Left ventricle myocardium inferior (tissue), 1 donor: Measurements from ENCODE around the gene LPAR1. TPM values are rescaled to one million over a fixed set of nuclear protein-coding genes. Genes with fewer than 3 reads are reported as not detected.
"Not testable (repeated sequence)": the region's sequence is repeated elsewhere in the genome, so short reads cannot be mapped to it uniquely, and the experiment has no call there.

Source experiments
- DNase-seq: peaks from one replicate; pipeline ENCODE4 v3.0.0-alpha.2; 2020
- H3K27ac ChIP-seq: fragments of 200-600 bp; replicated peaks from 2 replicates; pipeline ENCODE4 v1.8.0; 2021
- H3K27me3 ChIP-seq: fragments of 200-600 bp; 2 replicates; pipeline ENCODE4 v1.8.0; 2021; ENCODE audit warnings: low read depth
- H3K36me3 ChIP-seq: fragments of 200-600 bp; 2 replicates; pipeline ENCODE4 v1.8.0; 2021
- H3K4me1 ChIP-seq: fragments of 200-600 bp; 2 replicates; pipeline ENCODE4 v1.8.0; 2021
- H3K4me3 ChIP-seq: fragments of 200-600 bp; 2 replicates; pipeline ENCODE4 v1.8.0; 2021; ENCODE audit warnings: mild to moderate bottlenecking, moderate library complexity
- H3K9me3 ChIP-seq: fragments of 200-600 bp; replicated peaks from 2 replicates; pipeline ENCODE4 v1.8.0; 2021
- CTCF ChIP-seq: fragments of 200-600 bp; IDR thresholded peaks from 2 replicates; pipeline ENCODE4 v1.8.0; 2021; ENCODE audit warnings: antibody characterized with exemption, mild to moderate bottlenecking, borderline replicate concordance
- intact Hi-C: fragments of 100-400 bp; cut with micrococcal nuclease; formaldehyde crosslinking; loops from one replicate; pipeline ENCODE4 v1.11.0; 2022
- total RNA-seq: library from RNA; stranded (reverse); fragmentation: NEBNext Ultra II Directional; extraction: Animal tissue kit (Norgen Biotek cat#: 25700); gene quantifications from one replicate; pipeline ENCODE4 v1.2.1, GENCODE V29; 2021
- donor health status: DM: no; HTN: yes; CAD: no; lungs with severe emphysema.

Gene LPAR1
- total RNA-seq, 1 donor from 2014 or later, result 12.4 TPM

- no peaks in the 10 kb centered on the region for H3K27me3 ChIP-seq
- intact Hi-C loops, result no loop called here
- no peak for TF ChIP-seq CTCF
- no peak overlapping the region for H3K4me3 ChIP-seq
- H3K36me3 ChIP-seq, result no peaks in the 10 kb centered on the region
- no peak overlapping the region for H3K27ac ChIP-seq
- H3K9me3 ChIP-seq, result peaks cover 6% of the 10 kb centered on the region
- no peaks in the 10 kb centered on the region for H3K4me1 ChIP-seq
- no peak for DNase-seq
Observed at GRCh38 chr9:110835859-110836271, 202.4 kb downstream of the LPAR1 start.

GRCh38 chr9:110835404-110835803, 202.9 kb downstream of the LPAR1 start:
- Histone ChIP-seq H3K4me1 (no peaks in the 10 kb centered on the region), H3K9me3 (peaks cover 5% of the 10 kb centered on the region), H3K27me3 (no peaks in the 10 kb centered on the region), H3K36me3 (no peaks in the 10 kb centered on the region), H3K27ac (no peak overlapping the region), H3K4me3 (no peak overlapping the region)
- no peak for DNase-seq
- intact Hi-C loops, result no loop called here
- no peak for TF ChIP-seq CTCF

- Histone ChIP-seq H3K9me3 (no peaks in the 10 kb centered on the region), H3K27ac (no peak overlapping the region), H3K27me3 (no peaks in the 10 kb centered on the region), H3K4me1 (no peaks in the 10 kb centered on the region), H3K36me3 (no peaks in the 10 kb centered on the region), H3K4me3 (no peak overlapping the region)
- DNase-seq, result no peak
- no peak for TF ChIP-seq CTCF
- intact Hi-C loops, result no loop called here
Observed at GRCh38 chr9:110832926-110833325, 205.3 kb downstream of the LPAR1 start.

- H3K27me3 ChIP-seq, result no peaks in the 10 kb centered on the region
- intact Hi-C loops, result no loop called here
- no peak overlapping the region for H3K27ac ChIP-seq
- no peak overlapping the region for H3K4me3 ChIP-seq
- TF ChIP-seq CTCF, result no peak
- no peak for DNase-seq
- no peaks in the 10 kb centered on the region for H3K36me3 ChIP-seq
- no peaks in the 10 kb centered on the region for H3K9me3 ChIP-seq
- H3K4me1 ChIP-seq, result no peaks in the 10 kb centered on the region
Observed at GRCh38 chr9:110830495-110830894, 207.8 kb downstream of the LPAR1 start.

- no peak overlapping the region for H3K4me3 ChIP-seq
- peak; percentile 26 for DNase-seq
- H3K36me3 ChIP-seq, result no peaks in the 10 kb centered on the region
- no peak for TF ChIP-seq CTCF
- intact Hi-C loops, result no loop called here
- no peaks in the 10 kb centered on the region for H3K27me3 ChIP-seq
- peaks cover 13% of the 10 kb centered on the region for H3K9me3 ChIP-seq
- H3K4me1 ChIP-seq, result no peaks in the 10 kb centered on the region
- peak overlapping the region; percentile 50 for H3K27ac ChIP-seq
Observed at GRCh38 chr9:110828264-110828663, 210.0 kb downstream of the LPAR1 start.

- H3K36me3 ChIP-seq, DNase-seq, H3K4me1 ChIP-seq, H3K4me3 ChIP-seq, H3K27me3 ChIP-seq, intact Hi-C loops, H3K27ac ChIP-seq: not testable (repeated sequence)
- peaks cover 20% of the 10 kb centered on the region for H3K9me3 ChIP-seq
Observed at GRCh38 chr9:110826400-110826799, 211.9 kb downstream of the LPAR1 start.
